A673 (cell line): ENCODE results near the gene ZNF554.

Experiments
- CTCF ChIP-seq: fragments of 300-800, 200-600 bp; sonication (generic); conservative IDR thresholded peaks from 2 replicates; pipeline ENCODE4 v1.5.1; 2017; ENCODE audit warnings: low read depth, mild to moderate bottlenecking, antibody characterized with exemption, low read length, moderate library complexity, mixed read lengths
- EZH2 ChIP-seq: fragments of 200-600 bp; sonication (generic); IDR thresholded peaks from 2 replicates; pipeline ENCODE4 v1.6.1; 2017; ENCODE audit warnings: borderline replicate concordance, low read depth, mild to moderate bottlenecking, mixed read lengths, antibody characterized with exemption, low read length; ENCODE audit not compliant: poor library complexity, severe bottlenecking

GRCh38 chr19:2845107-2845506 lies 25.4 kb downstream of the ZNF554 start:
- no peak for TF ChIP-seq CTCF
- TF ChIP-seq EZH2: no peak
